Effector memory CD8-positive, alpha-beta T cell (primary cell): ENCODE results near the gene RBM42.

Experiments
- ATAC-seq: fragments of 150-1000 bp; cut with Tn5 transposase; replicated peaks from 2 replicates; pipeline ENCODE4 v1.10.0; 2021; ENCODE audit warnings: mild to moderate bottlenecking, moderate library complexity
- DNase-seq, 3 experiments: peaks; one replicate each; pipeline ENCODE4 v3.0.0; 2021
- H3K27ac Mint-ChIP-seq, 2 donors: one replicate each; pipeline ENCODE4 v1.8.0; 2022; ENCODE audit warnings: mild to moderate bottlenecking in 2 of 2, mixed read lengths in 2 of 2, moderate library complexity in 2 of 2
- H3K27me3 Mint-ChIP-seq, 2 donors: one replicate each; pipeline ENCODE4 v1.8.0; 2022; ENCODE audit warnings: mixed read lengths in 2 of 2
- H3K36me3 Mint-ChIP-seq: one replicate; pipeline ENCODE4 v1.8.0; 2022; ENCODE audit warnings: mild to moderate bottlenecking, moderate library complexity, mixed read lengths; ENCODE audit not compliant: insufficient read depth
- H3K4me1 Mint-ChIP-seq, 2 donors: one replicate each; pipeline ENCODE4 v1.8.0; 2022; ENCODE audit warnings: low read depth in 2 of 2, mixed read lengths in 2 of 2
- H3K4me3 Mint-ChIP-seq, 2 donors: one replicate each; pipeline ENCODE4 v1.8.0; 2022; ENCODE audit warnings: mild to moderate bottlenecking in 2 of 2, mixed read lengths in 2 of 2, moderate library complexity in 2 of 2
- H3K9me3 Mint-ChIP-seq, 2 donors: one replicate each; pipeline ENCODE4 v1.8.0; 2022; ENCODE audit warnings: mixed read lengths in 2 of 2

Gene RBM42

GRCh38 chr19:35629332-35629633 lies 447 bp downstream of the RBM42 start:
- ATAC-seq (no peak), DNase-seq (no peak)
- H3K9me3 Mint-ChIP-seq: no peaks in the 10 kb centered on the region
- H3K27me3 Mint-ChIP-seq: no peaks in the 10 kb centered on the region
- peak overlapping the region; percentile 87 to 92 for H3K4me3 Mint-ChIP-seq
- H3K4me1 Mint-ChIP-seq: peaks cover 21 to 24% of the 10 kb centered on the region in 2 donors
- peak overlapping the region; percentile 95 to 96 for H3K27ac Mint-ChIP-seq
- peaks cover 50% of the 10 kb centered on the region for H3K36me3 Mint-ChIP-seq

DNA sequence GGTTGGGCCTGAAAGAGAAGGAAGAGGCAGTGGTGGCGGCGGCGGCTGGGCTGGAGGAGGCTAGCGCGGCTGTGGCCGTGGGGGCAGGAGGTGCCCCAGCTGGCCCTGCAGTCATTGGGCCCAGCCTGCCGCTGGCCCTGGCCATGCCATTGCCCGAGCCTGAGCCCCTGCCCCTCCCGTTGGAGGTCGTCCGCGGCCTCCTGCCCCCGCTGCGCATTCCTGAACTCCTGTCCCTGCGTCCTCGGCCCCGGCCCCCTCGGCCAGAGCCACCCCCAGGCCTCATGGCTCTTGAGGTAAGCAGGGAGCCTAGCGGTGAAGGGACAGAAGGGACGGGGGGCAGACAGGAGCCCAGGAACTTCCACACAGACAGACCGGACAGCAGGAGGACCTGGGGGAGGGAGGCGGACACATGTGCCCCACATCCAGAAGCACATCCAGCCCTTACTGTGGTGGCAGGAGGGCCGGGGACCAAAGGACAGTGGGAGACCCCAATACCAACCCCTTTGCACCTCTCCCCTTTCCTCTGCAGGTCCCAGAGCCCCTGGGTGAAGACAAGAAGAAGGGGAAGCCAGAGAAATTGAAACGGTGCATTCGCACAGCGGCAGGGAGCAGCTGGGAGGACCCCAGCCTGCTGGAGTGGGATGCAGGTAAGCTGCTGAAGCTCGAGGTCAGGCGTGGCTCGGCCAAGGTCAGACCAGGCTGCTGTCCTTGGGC lies 5.0 kb downstream of the RBM42 start:
- Mint-ChIP-seq H3K27ac (no peak overlapping the region), H3K27me3 (no peaks in the 10 kb centered on the region), H3K4me3 (no peak overlapping the region), H3K9me3 (no peaks in the 10 kb centered on the region), H3K4me1 (peaks cover 13 to 19% of the 10 kb centered on the region in 2 donors), H3K36me3 (peaks cover 67% of the 10 kb centered on the region)
- DNase-seq (no peak), ATAC-seq (no peak)

DNA sequence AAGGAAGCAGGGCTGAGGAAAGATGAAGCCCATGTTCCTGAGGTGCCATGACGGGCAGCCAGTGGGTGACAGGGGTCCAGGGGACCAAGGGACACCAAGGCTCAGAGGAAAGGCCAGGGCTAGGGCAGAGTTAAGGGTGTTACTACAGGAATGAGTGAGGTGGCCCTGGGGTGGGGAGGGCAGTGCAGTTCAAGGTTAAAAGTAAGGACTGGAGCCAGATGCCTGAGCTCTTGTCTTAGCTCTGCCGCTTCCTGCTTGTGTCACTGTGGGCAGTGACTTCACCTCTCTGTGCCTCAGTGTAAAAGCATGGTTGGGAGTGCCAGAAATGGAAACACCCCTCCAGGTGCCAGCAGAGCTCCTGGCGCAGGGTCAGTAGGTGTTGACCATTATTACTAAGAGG lies 7.8 kb downstream of the RBM42 start:
- H3K9me3 Mint-ChIP-seq: no peaks in the 10 kb centered on the region
- peaks cover 52% of the 10 kb centered on the region for H3K36me3 Mint-ChIP-seq
- no peaks in the 10 kb centered on the region for H3K27me3 Mint-ChIP-seq
- DNase-seq: no peak
- no peak overlapping the region for H3K4me3 Mint-ChIP-seq
- ATAC-seq: no peak
- no peak overlapping the region for H3K27ac Mint-ChIP-seq
- H3K4me1 Mint-ChIP-seq: peaks cover 9 to 12% of the 10 kb centered on the region in 2 donors

DNA sequence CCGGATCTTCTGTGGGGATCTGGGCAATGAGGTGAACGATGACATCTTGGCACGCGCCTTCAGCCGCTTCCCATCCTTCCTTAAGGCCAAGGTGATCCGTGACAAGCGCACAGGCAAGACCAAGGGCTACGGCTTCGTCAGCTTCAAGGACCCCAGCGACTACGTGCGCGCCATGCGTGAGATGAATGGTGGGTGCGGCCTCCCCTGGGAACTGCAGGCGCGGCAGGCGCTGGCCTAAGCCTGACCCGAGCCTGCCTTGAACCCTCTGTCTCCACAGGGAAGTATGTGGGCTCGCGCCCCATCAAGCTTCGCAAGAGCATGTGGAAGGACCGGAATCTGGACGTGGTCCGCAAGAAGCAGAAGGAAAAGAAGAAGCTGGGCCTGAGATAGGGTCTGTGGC lies 8.3 kb downstream of the RBM42 start:
- Mint-ChIP-seq H3K4me3 (no peak overlapping the region), H3K9me3 (no peaks in the 10 kb centered on the region), H3K4me1 (peaks cover 9 to 12% of the 10 kb centered on the region in 2 donors), H3K27me3 (no peaks in the 10 kb centered on the region), H3K36me3 (peaks cover 47% of the 10 kb centered on the region), H3K27ac (no peak overlapping the region)
- no peak for ATAC-seq
- no peak for DNase-seq

DNA sequence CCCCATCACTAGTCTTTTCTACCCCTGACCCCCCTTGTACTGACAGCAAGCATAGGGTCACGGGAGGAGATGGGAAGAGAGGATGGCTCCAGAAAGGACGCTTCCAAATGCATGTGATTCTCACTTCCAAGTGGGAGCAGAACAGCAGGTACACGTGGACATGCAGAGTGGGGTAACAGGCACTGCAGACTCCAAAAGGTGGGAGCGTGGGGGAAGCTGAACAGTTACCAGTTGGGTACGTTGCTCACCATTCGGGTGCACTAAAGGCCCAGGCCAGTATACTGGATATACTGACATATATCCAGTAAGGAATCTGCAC lies 10.4 kb downstream of the RBM42 start:
- Mint-ChIP-seq H3K36me3 (peaks cover 35% of the 10 kb centered on the region), H3K4me1 (peaks cover 5 to 10% of the 10 kb centered on the region in 2 donors), H3K27ac (no peak overlapping the region), H3K27me3 (no peaks in the 10 kb centered on the region), H3K9me3 (no peaks in the 10 kb centered on the region), H3K4me3 (no peak overlapping the region)
- no peak for DNase-seq
- ATAC-seq: no peak

GRCh38 chr19:35639863-35640262 lies 11.0 kb downstream of the RBM42 start:
- Mint-ChIP-seq H3K27ac (no peak overlapping the region), H3K4me1 (peaks cover 10 to 15% of the 10 kb centered on the region in 2 donors), H3K27me3 (no peaks in the 10 kb centered on the region), H3K9me3 (no peaks in the 10 kb centered on the region), H3K4me3 (no peak overlapping the region), H3K36me3 (peaks cover 31% of the 10 kb centered on the region)
- ATAC-seq (no peak), DNase-seq (no peak)

DNA sequence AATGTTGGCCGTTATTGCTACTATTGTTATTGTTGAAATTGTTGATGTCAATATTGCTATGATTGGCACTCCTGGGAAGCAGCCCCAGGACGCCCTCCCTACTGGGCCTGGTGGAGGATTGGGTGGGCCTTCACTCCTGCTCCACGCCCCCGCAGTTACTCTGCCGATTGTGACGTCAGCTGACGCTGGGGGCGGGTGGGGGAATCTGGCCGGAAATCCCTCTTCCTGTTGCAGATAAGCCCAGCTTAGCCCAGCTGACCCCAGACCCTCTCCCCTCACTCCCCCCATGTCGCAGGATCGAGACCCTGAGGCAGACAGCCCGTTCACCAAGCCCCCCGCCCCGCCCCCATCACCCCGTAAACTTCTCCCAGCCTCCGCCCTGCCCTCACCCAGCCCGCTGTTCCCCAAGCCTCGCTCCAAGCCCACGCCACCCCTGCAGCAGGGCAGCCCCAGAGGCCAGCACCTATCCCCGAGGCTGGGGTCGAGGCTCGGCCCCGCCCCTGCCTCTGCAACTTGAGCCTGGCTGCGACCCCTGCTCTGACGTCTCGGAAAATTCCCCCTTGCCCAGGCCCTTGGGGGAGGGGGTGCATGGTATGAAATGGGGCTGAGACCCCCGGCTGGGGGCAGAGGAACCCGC lies 12.8 kb downstream of the RBM42 start, which contains the start of gene ETV2:
Gene ETV2, plus strand, starts transcription at position 231 of the 637 bp plus-strand sequence. CDS start 716 bp downstream, outside the sequence.
- peak within 1 kb of the TSS in 1 of 2 donors; percentile 44 for H3K27ac Mint-ChIP-seq
- DNase-seq (peak; percentile 11 to 38 (median 21)), ATAC-seq (no peak)
- H3K36me3 Mint-ChIP-seq: peaks cover 15% of the 10 kb centered on the region
- H3K4me3 Mint-ChIP-seq: peak within 1 kb of the TSS; percentile 86 to 89
- H3K9me3 Mint-ChIP-seq: no peaks in the 10 kb centered on the region
- peaks cover 16 to 19% of the 10 kb centered on the region in 2 donors for H3K4me1 Mint-ChIP-seq
- H3K27me3 Mint-ChIP-seq: no peaks in the 10 kb centered on the region

DNA sequence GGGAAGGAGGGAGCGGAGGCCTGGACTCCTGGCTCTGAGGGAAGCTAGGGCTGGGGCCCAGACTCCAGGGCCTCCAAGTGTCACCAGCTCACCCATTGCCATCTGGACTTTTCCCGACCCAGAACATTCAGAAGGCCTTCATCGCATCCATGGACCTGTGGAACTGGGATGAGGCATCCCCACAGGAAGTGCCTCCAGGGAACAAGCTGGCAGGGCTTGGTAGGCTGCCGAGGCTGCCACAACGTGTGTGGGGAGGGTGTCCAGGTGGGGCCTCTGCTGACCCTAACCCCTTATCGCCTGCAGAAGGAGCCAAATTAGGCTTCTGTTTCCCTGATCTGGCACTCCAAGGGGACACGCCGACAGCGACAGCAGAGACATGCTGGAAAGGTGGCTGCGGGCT lies 13.5 kb downstream of the RBM42 start:
- Mint-ChIP-seq H3K27ac (peak overlapping the region in 1 of 2 donors; percentile 44), H3K4me3 (peak overlapping the region; percentile 86 to 89), H3K36me3 (peaks cover 11% of the 10 kb centered on the region), H3K9me3 (no peaks in the 10 kb centered on the region), H3K27me3 (no peaks in the 10 kb centered on the region), H3K4me1 (peaks cover 16 to 19% of the 10 kb centered on the region in 2 donors)
- DNase-seq (no peak), ATAC-seq (no peak)

DNA sequence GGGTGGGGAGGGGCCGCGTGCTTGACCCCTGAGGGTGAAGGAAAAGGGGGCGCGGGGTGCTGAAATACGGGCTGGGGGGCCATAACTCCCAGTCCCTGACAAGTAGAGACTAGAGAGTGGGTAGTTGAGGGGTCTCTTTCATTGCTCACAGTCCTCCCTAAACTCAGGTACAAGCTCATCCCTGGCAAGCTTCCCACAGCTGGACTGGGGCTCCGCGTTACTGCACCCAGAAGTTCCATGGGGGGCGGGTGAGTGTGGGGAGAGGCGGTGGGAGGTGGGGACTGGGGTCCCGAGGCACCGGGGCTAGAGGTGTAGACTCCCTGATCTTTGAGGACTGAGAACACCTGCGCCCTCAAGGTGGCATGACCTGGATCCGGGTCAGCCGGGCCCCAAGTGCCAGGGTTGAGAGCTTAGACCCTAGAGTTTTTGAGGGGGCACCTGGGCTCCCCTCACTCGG lies 14.0 kb downstream of the RBM42 start:
- H3K27me3 Mint-ChIP-seq: no peaks in the 10 kb centered on the region
- peak overlapping the region; percentile 86 to 89 for H3K4me3 Mint-ChIP-seq
- ATAC-seq: no peak
- H3K4me1 Mint-ChIP-seq: peaks cover 16 to 19% of the 10 kb centered on the region in 2 donors
- H3K27ac Mint-ChIP-seq: peak overlapping the region in 1 of 2 donors; percentile 81
- no peaks in the 10 kb centered on the region for H3K9me3 Mint-ChIP-seq
- peaks cover 11% of the 10 kb centered on the region for H3K36me3 Mint-ChIP-seq
- DNase-seq: no peak

- H3K9me3 Mint-ChIP-seq: no peaks in the 10 kb centered on the region
- peak overlapping the region; percentile 49 to 81 for H3K27ac Mint-ChIP-seq
- no peaks in the 10 kb centered on the region for H3K27me3 Mint-ChIP-seq
- H3K36me3 Mint-ChIP-seq: peaks cover 18% of the 10 kb centered on the region
- ATAC-seq: peak; percentile 44
- peaks cover 19 to 22% of the 10 kb centered on the region in 2 donors for H3K4me1 Mint-ChIP-seq
- H3K4me3 Mint-ChIP-seq: peak overlapping the region; percentile 86 to 89
- DNase-seq: peak; percentile 71 to 82 (median 74)
Observed at GRCh38 chr19:35643255-35644205, 14.7 kb downstream of the RBM42 start.

DNA sequence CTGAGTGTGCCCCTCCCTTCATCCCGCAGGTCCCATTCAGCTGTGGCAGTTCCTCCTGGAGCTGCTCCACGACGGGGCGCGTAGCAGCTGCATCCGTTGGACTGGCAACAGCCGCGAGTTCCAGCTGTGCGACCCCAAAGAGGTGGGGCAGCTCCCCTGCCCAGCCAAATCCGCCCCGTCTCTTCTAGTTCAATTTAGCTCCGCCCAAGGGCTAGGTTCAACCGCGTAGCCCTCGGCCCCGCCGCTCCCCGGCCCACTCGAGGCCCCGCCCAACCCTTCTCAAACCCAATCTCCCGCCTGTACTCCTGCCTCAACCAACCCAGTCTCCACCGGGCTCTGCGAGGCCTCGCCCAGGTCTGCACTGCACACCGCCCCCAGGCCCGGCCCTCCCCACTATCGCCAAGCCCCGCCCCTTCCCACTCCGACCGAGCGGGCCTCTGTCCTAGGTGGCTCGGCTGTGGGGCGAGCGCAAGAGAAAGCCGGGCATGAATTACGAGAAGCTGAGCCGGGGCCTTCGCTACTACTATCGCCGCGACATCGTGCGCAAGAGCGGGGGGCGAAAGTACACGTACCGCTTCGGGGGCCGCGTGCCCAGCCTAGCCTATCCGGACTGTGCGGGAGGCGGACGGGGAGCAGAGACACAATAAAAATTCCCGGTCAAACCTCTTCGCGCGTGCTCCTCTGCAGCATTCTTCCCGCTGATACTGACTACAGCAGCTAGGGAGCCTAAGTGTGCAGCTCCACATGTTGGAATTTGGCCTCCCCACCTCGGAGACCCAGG lies 15.6 kb downstream of the RBM42 start:
- no peaks in the 10 kb centered on the region for H3K27me3 Mint-ChIP-seq
- H3K36me3 Mint-ChIP-seq: peaks cover 23% of the 10 kb centered on the region
- H3K9me3 Mint-ChIP-seq: no peaks in the 10 kb centered on the region
- H3K27ac Mint-ChIP-seq: peak overlapping the region; percentile 8 to 81
- peak; percentile 79 for ATAC-seq
- peak; percentile 85 to 92 (median 91) for DNase-seq
- H3K4me1 Mint-ChIP-seq: peaks cover 24 to 26% of the 10 kb centered on the region in 2 donors
- H3K4me3 Mint-ChIP-seq: peak overlapping the region; percentile 86 to 89

DNA sequence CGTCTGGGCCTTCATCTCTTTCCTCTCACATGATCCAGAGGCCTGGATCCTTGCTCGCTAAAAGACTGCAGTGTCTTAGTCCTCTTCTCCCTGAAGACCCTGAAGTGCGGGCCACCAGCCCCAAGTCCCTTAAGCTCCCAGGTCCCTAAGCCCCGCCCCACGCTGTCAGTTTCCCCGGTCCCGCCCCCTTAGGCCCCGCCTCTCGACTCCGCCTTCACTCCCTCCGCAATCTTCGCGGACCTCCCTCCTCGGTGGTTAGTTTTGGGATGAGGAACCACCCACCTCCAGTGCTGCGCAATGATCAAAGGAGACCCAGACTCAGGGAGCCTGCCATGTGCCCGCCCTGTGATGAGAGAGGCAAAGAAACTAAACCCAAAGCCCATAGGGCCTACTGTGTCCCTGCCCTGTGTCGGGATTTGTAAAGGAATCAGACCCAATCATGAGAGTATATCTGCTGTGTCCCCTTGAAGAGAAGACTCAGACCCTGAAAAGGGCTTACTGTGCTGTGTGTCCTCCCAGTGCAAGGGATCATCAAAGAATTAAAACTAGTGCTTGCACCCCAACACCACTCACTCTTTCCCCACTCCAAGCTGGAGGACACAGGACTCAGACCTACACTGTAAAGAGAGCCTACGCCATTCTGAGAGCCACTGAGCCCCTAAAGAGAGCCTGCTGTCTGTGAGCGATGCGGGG lies 16.3 kb downstream of the RBM42 start:
- H3K36me3 Mint-ChIP-seq: peaks cover 27% of the 10 kb centered on the region
- no peaks in the 10 kb centered on the region for H3K9me3 Mint-ChIP-seq
- H3K4me1 Mint-ChIP-seq: peaks cover 24 to 28% of the 10 kb centered on the region in 2 donors
- ATAC-seq: no peak
- peak overlapping the region; percentile 8 to 81 for H3K27ac Mint-ChIP-seq
- DNase-seq: peak; percentile 32 to 46 (median 42)
- H3K4me3 Mint-ChIP-seq: peak overlapping the region; percentile 86 to 89
- H3K27me3 Mint-ChIP-seq: no peaks in the 10 kb centered on the region
